Vagina (tissue), 2 donors: Measurements from ENCODE around the gene FLACC1. TPM values are rescaled to one million over a fixed set of nuclear protein-coding genes. Genes with fewer than 3 reads are reported as not detected.

Experiments
- DNase-seq, 2 donors: peaks; one replicate each; pipeline ENCODE4 v3.0.0-alpha.2; 2017; ENCODE audit errors: extremely low spot score in 2 of 2
- H3K27ac ChIP-seq: fragments of 200-600 bp; sonication (generic); one replicate; pipeline ENCODE4 v1.5.1; 2019
- H3K27me3 ChIP-seq: fragments of 200-600 bp; sonication (generic); one replicate; pipeline ENCODE4 v1.5.1; 2019
- H3K36me3 ChIP-seq, 2 donors: fragments of 200-600 bp; sonication (generic); one replicate each; pipeline ENCODE4 v1.5.1; 2017 to 2019
- H3K4me1 ChIP-seq: fragments of 200-600 bp; sonication (generic); one replicate; pipeline ENCODE4 v1.5.1; 2019
- H3K4me3 ChIP-seq, 2 donors: fragments of 200-600 bp; sonication (generic); 1 replicate in 1 of 2; 2 replicates in 1 of 2; pipeline ENCODE4 v1.5.1; 2016 to 2019
- H3K9me3 ChIP-seq: fragments of 200-600 bp; sonication (generic); one replicate; pipeline ENCODE4 v1.5.1; 2019
- POLR2A ChIP-seq, 2 donors: fragments of 450-650 bp; IDR thresholded peaks; one replicate each; pipeline ENCODE4 v1.6.1; 2017; ENCODE audit warnings: antibody characterized with exemption in 2 of 2, mild to moderate bottlenecking in 2 of 2, moderate library complexity in 2 of 2
- POLR2AphosphoS5 ChIP-seq, 2 donors: sonication (generic); formaldehyde crosslinking; IDR thresholded peaks; one replicate each; pipeline ENCODE4 v1.9.0; 2017; ENCODE audit warnings: antibody characterized with exemption in 2 of 2, mild to moderate bottlenecking in 2 of 2, low read depth in 1 of 2; ENCODE audit not compliant: insufficient read depth in 1 of 2
- intact Hi-C: fragments of 100-400 bp; cut with DNase I; formaldehyde crosslinking; loops from one replicate; pipeline ENCODE4 v1.15.1; 2023
- total RNA-seq: library from RNA; depleted of rRNA; stranded (reverse); fragments of >200 nt; gene quantifications from one replicate; pipeline ENCODE4 v1.2.3, GENCODE V29; 2016
- TF ChIP-seq, protein P1 (sequence below), 3 experiments: fragments of 450-650 bp in 2 of 3; fragments of 200-600 bp in 1 of 3; sonication (generic) in 1 of 3; IDR thresholded peaks; one replicate each; pipeline ENCODE4 v1.5.1; 2017 to 2019; ENCODE audit warnings: antibody characterized with exemption in 3 of 3, mild to moderate bottlenecking in 2 of 3, moderate library complexity in 2 of 3

The FLACC1 gene
- total RNA-seq, 1 donor from 2014 or later, result 0.74 TPM

DNA sequence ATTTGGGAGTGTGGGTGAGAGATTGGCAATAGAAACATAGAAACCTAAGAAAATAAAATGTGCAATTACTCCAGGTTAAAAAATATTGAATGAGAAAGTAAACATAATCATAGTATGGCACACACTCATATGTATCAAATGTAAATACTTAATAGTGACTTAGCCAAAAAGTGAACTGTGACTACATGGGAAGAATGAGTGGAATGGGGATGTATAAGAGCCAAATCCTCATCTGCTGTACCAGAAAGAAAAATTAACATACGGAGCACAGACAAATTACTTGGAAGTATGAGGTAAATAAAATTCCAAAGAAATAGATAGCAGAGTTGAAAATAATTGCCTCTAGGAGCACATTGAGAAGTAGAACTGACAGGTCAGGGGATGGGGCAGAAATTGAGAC is 4.0 kb downstream of the FLACC1 start:
- intact Hi-C loops, result no loop called here
- DNase-seq, result no peak
- Histone ChIP-seq H3K27me3 (no peaks in the 10 kb centered on the region), H3K36me3 (no peaks in the 10 kb centered on the region), H3K4me3 (no peak overlapping the region), H3K27ac (no peak overlapping the region), H3K9me3 (no peaks in the 10 kb centered on the region), H3K4me1 (no peaks in the 10 kb centered on the region)
- TF ChIP-seq POLR2A (IDR thresholded peaks at IDR 0.05), result no peak
- TF ChIP-seq POLR2AphosphoS5 (IDR thresholded peaks at IDR 0.05; ENCODE audit: insufficient read depth in 1 of 2, low read depth in 1 of 2), result no peak
- TF ChIP-seq, protein P1, sequence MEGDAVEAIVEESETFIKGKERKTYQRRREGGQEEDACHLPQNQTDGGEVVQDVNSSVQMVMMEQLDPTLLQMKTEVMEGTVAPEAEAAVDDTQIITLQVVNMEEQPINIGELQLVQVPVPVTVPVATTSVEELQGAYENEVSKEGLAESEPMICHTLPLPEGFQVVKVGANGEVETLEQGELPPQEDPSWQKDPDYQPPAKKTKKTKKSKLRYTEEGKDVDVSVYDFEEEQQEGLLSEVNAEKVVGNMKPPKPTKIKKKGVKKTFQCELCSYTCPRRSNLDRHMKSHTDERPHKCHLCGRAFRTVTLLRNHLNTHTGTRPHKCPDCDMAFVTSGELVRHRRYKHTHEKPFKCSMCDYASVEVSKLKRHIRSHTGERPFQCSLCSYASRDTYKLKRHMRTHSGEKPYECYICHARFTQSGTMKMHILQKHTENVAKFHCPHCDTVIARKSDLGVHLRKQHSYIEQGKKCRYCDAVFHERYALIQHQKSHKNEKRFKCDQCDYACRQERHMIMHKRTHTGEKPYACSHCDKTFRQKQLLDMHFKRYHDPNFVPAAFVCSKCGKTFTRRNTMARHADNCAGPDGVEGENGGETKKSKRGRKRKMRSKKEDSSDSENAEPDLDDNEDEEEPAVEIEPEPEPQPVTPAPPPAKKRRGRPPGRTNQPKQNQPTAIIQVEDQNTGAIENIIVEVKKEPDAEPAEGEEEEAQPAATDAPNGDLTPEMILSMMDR (IDR thresholded peaks at IDR 0.05), result no peak

DNA sequence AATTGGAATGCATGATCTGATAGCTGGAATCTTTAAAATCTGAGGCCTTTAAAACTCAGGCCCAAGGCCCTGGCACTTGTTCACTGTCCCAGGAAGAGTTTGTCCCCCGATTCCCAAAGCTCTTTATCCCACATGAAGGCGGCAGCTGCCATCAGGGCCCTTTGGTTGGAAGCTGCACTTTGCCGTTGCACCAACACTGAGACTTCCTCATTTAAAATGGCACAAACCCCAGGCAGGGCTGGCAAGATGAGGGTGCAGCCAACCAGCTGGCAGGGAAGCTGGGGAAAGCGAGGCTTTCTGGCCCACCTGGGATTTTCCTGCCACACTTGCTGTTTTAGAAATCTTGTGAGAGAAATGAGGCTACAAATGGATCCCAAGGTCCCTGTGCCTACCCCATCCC is 6.3 kb downstream of the FLACC1 start:
- DNase-seq, result no peak
- no peaks in the 10 kb centered on the region for H3K36me3 ChIP-seq
- no peaks in the 10 kb centered on the region for H3K27me3 ChIP-seq
- H3K27ac ChIP-seq, result no peak overlapping the region
- TF ChIP-seq, protein P1 (IDR thresholded peaks at IDR 0.05), result no peak
- TF ChIP-seq POLR2A (IDR thresholded peaks at IDR 0.05) (no peak), POLR2AphosphoS5 (IDR thresholded peaks at IDR 0.05; ENCODE audit: insufficient read depth in 1 of 2, low read depth in 1 of 2) (no peak)
- intact Hi-C loops, result no loop called here
- no peaks in the 10 kb centered on the region for H3K4me1 ChIP-seq
- no peaks in the 10 kb centered on the region for H3K9me3 ChIP-seq
- H3K4me3 ChIP-seq, result no peak overlapping the region

DNA sequence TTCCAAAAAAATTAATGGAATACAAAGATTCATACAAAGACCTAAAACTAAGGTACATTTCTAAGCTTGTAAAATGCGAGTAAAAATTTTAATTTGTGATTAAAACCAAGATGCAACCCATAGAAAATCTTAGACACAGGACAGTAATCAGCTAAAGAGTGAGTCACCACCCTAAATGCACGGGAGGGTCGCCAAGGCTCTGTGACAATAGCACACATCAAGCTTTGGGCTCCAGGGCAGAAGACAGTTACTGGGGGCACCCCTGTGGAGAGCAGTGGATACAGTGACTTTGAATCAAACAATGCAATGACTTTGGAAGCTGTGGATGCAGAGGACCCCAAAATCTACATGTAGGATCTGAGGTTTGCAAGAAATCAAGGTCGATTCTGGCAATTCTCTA is 7.5 kb downstream of the FLACC1 start:
- Histone ChIP-seq H3K4me3 (no peak overlapping the region), H3K4me1 (no peaks in the 10 kb centered on the region), H3K9me3 (no peaks in the 10 kb centered on the region), H3K27ac (no peak overlapping the region), H3K27me3 (no peaks in the 10 kb centered on the region), H3K36me3 (no peaks in the 10 kb centered on the region)
- no peak for TF ChIP-seq POLR2A (IDR thresholded peaks at IDR 0.05)
- TF ChIP-seq, protein P1 (IDR thresholded peaks at IDR 0.05), result no peak
- no peak for TF ChIP-seq POLR2AphosphoS5 (IDR thresholded peaks at IDR 0.05; ENCODE audit: insufficient read depth in 1 of 2, low read depth in 1 of 2)
- no peak for DNase-seq
- intact Hi-C loops, result no loop called here

DNA sequence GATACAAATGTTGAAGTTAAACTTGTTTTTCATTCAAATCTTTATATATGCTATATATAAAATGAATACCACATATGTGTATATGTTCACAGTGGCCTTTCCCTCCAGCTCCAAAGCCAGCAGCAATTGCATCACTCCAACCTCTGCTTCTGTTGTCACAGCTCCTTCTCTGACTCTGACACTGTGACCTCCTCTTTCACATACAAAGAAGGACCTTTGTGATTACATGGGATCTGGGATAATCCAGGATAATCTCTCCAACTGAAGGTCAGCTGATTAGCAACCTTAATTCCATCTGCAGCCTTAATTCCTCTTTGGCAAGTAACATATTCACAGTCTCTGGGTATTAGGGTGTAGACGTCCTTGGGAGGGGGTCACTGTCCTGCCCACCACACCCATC is 8.4 kb downstream of the FLACC1 start:
- Histone ChIP-seq H3K4me3 (no peak overlapping the region), H3K4me1 (no peaks in the 10 kb centered on the region), H3K27ac (no peak overlapping the region), H3K36me3 (no peaks in the 10 kb centered on the region), H3K9me3 (no peaks in the 10 kb centered on the region), H3K27me3 (no peaks in the 10 kb centered on the region)
- DNase-seq, result no peak
- TF ChIP-seq POLR2A (IDR thresholded peaks at IDR 0.05) (no peak), POLR2AphosphoS5 (IDR thresholded peaks at IDR 0.05; ENCODE audit: insufficient read depth in 1 of 2, low read depth in 1 of 2) (no peak)
- TF ChIP-seq, protein P1 (IDR thresholded peaks at IDR 0.05), result no peak
- intact Hi-C loops, result no loop called here

DNA sequence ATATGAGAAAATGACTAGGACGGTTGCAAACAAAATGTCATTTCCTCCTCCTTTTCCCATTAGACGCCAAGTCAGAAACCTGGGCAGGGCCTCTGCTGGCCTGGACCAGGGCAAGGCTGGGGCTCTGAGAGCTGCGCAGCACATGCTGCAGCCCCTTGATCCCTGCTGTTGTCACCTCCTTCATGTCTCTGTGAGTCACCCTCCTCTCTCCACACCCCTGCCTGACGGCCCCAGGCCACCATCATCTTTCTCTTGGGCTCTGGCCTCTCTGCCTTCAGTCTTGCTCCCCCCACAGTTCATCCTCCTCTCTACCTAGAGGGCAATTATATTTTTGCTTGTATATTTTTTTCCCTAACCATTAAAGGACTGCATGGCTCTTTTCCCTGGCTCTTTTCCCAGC is 10.0 kb downstream of the FLACC1 start:
- no peaks in the 10 kb centered on the region for H3K27me3 ChIP-seq
- no peak overlapping the region for H3K27ac ChIP-seq
- intact Hi-C loops, result no loop called here
- TF ChIP-seq, protein P1 (IDR thresholded peaks at IDR 0.05), result no peak
- TF ChIP-seq POLR2A (IDR thresholded peaks at IDR 0.05), result no peak
- TF ChIP-seq POLR2AphosphoS5 (IDR thresholded peaks at IDR 0.05; ENCODE audit: insufficient read depth in 1 of 2, low read depth in 1 of 2), result no peak
- no peaks in the 10 kb centered on the region for H3K4me1 ChIP-seq
- no peak for DNase-seq
- no peaks in the 10 kb centered on the region for H3K9me3 ChIP-seq
- no peak overlapping the region for H3K4me3 ChIP-seq
- no peaks in the 10 kb centered on the region for H3K36me3 ChIP-seq
